HepG2 (cell line): Measurements from ENCODE around the gene PLPPR4. TPM values are rescaled to one million over a fixed set of nuclear protein-coding genes. Genes with fewer than 3 reads are reported as not detected.

Experiments used
- ATAC-seq: fragments of 200-7000 bp; cut with Tn5 transposase; 3 replicates; pipeline ENCODE4 v1.9.1; 2020; ENCODE audit warnings: mild to moderate bottlenecking, moderate library complexity
- BruUV-seq: library from RNA; stranded (reverse); fragments of 400-500 nt; replicated peaks from 2 replicates; lab custom pipeline; 2021; lab: Mats Ljungman, UMichigan
- CTCF ChIA-PET: fragments of 300-600 bp; formaldehyde crosslinking; extraction: SDS; loops from one replicate; lab custom pipeline; 2021; ENCODE audit warnings: low total read pairs, inconsistent platforms, low intra/inter-chr PET ratio; lab: Yijun Ruan, JAX
- POLR2A ChIA-PET: fragments of 350-600 bp; sonication (Branson Sonifier 250); formaldehyde crosslinking; loops from one replicate; lab custom pipeline; 2020; ENCODE audit warnings: antibody characterized with exemption, inconsistent platforms; lab: Yijun Ruan, JAX
- DNase-seq: peaks from one replicate; pipeline ENCODE4 v3.0.0-alpha.2; 2015; ENCODE audit warnings: low spot score
- FAIRE-seq: peaks from 3 replicates; lab custom pipeline; 2011; peaks lifted over from hg19 to GRCh38; lab: Jason Lieb, UNC
- H2AFZ ChIP-seq: one replicate; pipeline ENCODE4 v1.6.1; 2011; ENCODE audit warnings: low read length, inconsistent platforms
- H3K27ac ChIP-seq: fragments of 300-600 bp; 3 replicates; pipeline ENCODE4 v1.8.0; 2011; ENCODE audit warnings: mixed run types, mild to moderate bottlenecking, mixed read lengths, low read length, inconsistent platforms; ENCODE audit not compliant: insufficient read depth; ENCODE audit errors: extremely low read length
- H3K27me3 ChIP-seq, 2 experiments: fragments of 200-600 bp in 1 of 2; 2 replicates in 1 of 2; 3 replicates in 1 of 2; pipeline versions ENCODE4 v1.6.0 to v1.8.0; 2011; ENCODE audit warnings: low read length in 2 of 2, mild to moderate bottlenecking in 2 of 2, moderate library complexity in 2 of 2, inconsistent platforms in 1 of 2; ENCODE audit not compliant: insufficient read depth in 2 of 2, control insufficient read depth in 1 of 2
- H3K36me3 ChIP-seq, 2 experiments: fragments of 200-600 bp in 1 of 2; replicated peaks in 1 of 2; 2 replicates in 1 of 2; 3 replicates in 1 of 2; pipeline versions ENCODE4 v1.5.1 to v1.8.0; 2011; ENCODE audit warnings: low read length in 2 of 2, inconsistent platforms in 1 of 2; ENCODE audit not compliant: insufficient read depth in 2 of 2, control insufficient read depth in 1 of 2
- H3K4me1 ChIP-seq: 2 replicates; pipeline ENCODE4 v1.5.1; 2012; ENCODE audit warnings: low read length, inconsistent platforms; ENCODE audit not compliant: insufficient read depth
- H3K4me2 ChIP-seq: 2 replicates; pipeline ENCODE4 v1.6.0; 2011; ENCODE audit warnings: low read depth, low read length, inconsistent platforms
- H3K4me3 ChIP-seq, 3 experiments: fragments of 200-600 bp in 1 of 3; sonication (generic), shearing (Covaris generic) in 1 of 3; replicated peaks in 1 of 3; 2 replicates each; pipeline ENCODE4 v1.5.1; 2011 to 2016; ENCODE audit warnings: low read length in 3 of 3, inconsistent platforms in 2 of 3, low read depth in 2 of 3, mild to moderate bottlenecking in 2 of 3, control low read depth in 1 of 3, mixed read lengths in 1 of 3; ENCODE audit not compliant: insufficient read depth in 1 of 3
- H3K79me2 ChIP-seq: one replicate; pipeline ENCODE4 v1.6.1; 2011; ENCODE audit warnings: low read length, inconsistent platforms; ENCODE audit not compliant: insufficient read depth
- H3K9ac ChIP-seq: 2 replicates; pipeline ENCODE4 v1.6.0; 2011; ENCODE audit warnings: mild to moderate bottlenecking, low read depth, low read length, inconsistent platforms; ENCODE audit not compliant: insufficient read depth
- H3K9me3 ChIP-seq: 2 replicates; pipeline ENCODE4 v1.5.1; 2012; ENCODE audit warnings: mild to moderate bottlenecking, low read length
- H4K20me1 ChIP-seq: 2 replicates; pipeline ENCODE4 v1.6.0; 2011; ENCODE audit warnings: inconsistent platforms, mild to moderate bottlenecking, low read length, moderate library complexity; ENCODE audit not compliant: insufficient read depth
- HIVEP1 ChIP-seq: sonication (generic); formaldehyde crosslinking; IDR thresholded peaks from 2 replicates; pipeline ENCODE4 v1.4.0; 2020; ENCODE audit warnings: mild to moderate bottlenecking, missing genetic modification reagents
- NFIC ChIP-seq: IDR thresholded peaks from 2 replicates; pipeline ENCODE4 v1.6.1; 2012; ENCODE audit warnings: mild to moderate bottlenecking, low read length, inconsistent platforms
- PHF20 ChIP-seq: sonication (generic); formaldehyde crosslinking; IDR thresholded peaks from 2 replicates; pipeline ENCODE4 v1.5.0; 2020; ENCODE audit warnings: mild to moderate bottlenecking, missing genetic modification reagents
- POLR2A ChIP-seq, 2 experiments: IDR thresholded peaks; 2 replicates each; pipeline ENCODE4 v1.6.1; 2011; ENCODE audit warnings: low read depth in 2 of 2, low read length in 2 of 2, mild to moderate bottlenecking in 1 of 2, moderate library complexity in 1 of 2; ENCODE audit not compliant: insufficient read depth in 1 of 2
- SMARCE1 ChIP-seq: fragments of 450-650 bp; IDR thresholded peaks from 2 replicates; pipeline ENCODE4 v1.6.1; 2017; ENCODE audit warnings: borderline replicate concordance
- ZBTB3 ChIP-seq: sonication (generic); formaldehyde crosslinking; IDR thresholded peaks from 2 replicates; pipeline ENCODE4 v1.4.0; 2020; ENCODE audit warnings: low read depth, mild to moderate bottlenecking, moderate library complexity, missing genetic modification reagents, borderline replicate concordance
- ZNF207 ChIP-seq: fragments of 450-650 bp; IDR thresholded peaks from 2 replicates; pipeline ENCODE4 v1.6.1; 2016; ENCODE audit warnings: antibody characterized with exemption, borderline replicate concordance
- ZNF431 ChIP-seq: sonication (generic); formaldehyde crosslinking; IDR thresholded peaks from 2 replicates; pipeline ENCODE4 v1.9.0; 2022; ENCODE audit warnings: missing genetic modification reagents, low read depth, mild to moderate bottlenecking, borderline replicate concordance
- WGBS: methylation state at CpG from one replicate; pipeline ENCODE4 v1.1.6; 2017; ENCODE audit warnings: low lambda C conversion rate; 5-methylcytosine and 5-hydroxymethylcytosine counted together
- in situ Hi-C: cut with HindIII; loops from 2 replicates; pipeline ENCODE4 v1.10.0; 2017; ENCODE audit warnings: low pct_unique_long_range_greater_than_20kb; ENCODE audit not compliant: extremely low pct_ligation_motif_present
- intact Hi-C: fragments of 100-400 bp; cut with micrococcal nuclease; formaldehyde crosslinking; loops from one replicate; pipeline ENCODE4 v1.10.0; 2022; ENCODE audit not compliant: unreplicated experiment
- polyA plus RNA-seq, 8 experiments: library from polyadenylated mRNA; depleted of rRNA in 3 of 8; stranded (reverse) in 7 of 8; unstranded in 1 of 8; fragments of >200 nt; fragmentation: Illumina TruSeq in 4 of 8; extraction: Trizol in 4 of 8; gene quantifications; 2 replicates each; pipeline versions ENCODE4 v1.2.1 to v1.2.3, GENCODE V29; 2011 to 2016; ENCODE audit warnings: low read depth in 4 of 8, missing spikeins in 1 of 8, mixed read lengths in 1 of 8; ENCODE audit not compliant: insufficient read depth in 1 of 8
- total RNA-seq, 5 experiments: library from RNA; depleted of rRNA; stranded (reverse); fragments of >200 nt; fragmentation: Illumina TruSeq; extraction: Trizol; gene quantifications; 2 replicates each; pipeline ENCODE4 v1.2.3, GENCODE V29; 2016; ENCODE audit warnings: low read depth in 1 of 5
- TF ChIP-seq, protein P1 (sequence below): sonication (generic); formaldehyde crosslinking; IDR thresholded peaks from 2 replicates; pipeline ENCODE4 v1.4.0; 2020; ENCODE audit warnings: mild to moderate bottlenecking, missing genetic modification reagents, borderline replicate concordance
- TF ChIP-seq, protein P2 (sequence below): IDR thresholded peaks from 2 replicates; pipeline ENCODE4 v1.6.1; 2012; ENCODE audit warnings: inconsistent platforms
- TF ChIP-seq, protein P3 (sequence below): IDR thresholded peaks from 2 replicates; pipeline ENCODE4 v1.6.1; 2016; ENCODE audit warnings: missing genetic modification reagents, missing compliant biosample characterization

PLPPR4 gene
- total and polyA plus RNA-seq, 2 of the 13 experiments (the other 11 are each of a cell fraction or from before 2014, with no cell fraction given): not detected

DNA sequence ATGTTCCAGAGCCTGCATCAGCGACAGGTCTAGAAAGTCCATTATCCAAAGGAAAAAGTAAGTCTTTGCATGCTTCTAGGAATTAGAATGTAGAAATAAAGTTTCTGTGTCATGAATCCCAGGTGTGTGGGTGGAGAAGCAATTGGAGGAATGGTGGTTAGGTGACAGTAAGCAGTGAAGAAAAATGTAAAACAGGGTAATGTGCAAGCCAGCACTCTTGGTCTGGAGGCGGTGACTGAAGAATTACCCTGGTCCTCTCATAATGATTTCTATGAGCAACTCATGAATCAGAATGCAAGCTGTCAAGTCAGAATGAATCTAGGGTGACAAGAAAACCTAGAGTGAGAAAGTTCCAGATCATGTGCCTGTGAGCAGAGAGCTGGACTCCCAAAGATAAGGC lies 33.6 kb downstream of the PLPPR4 start (continued):
- no peak for TF ChIP-seq NFIC
- no peak for TF ChIP-seq ZNF431 (CRISPR knock-in tag)
- no peak for TF ChIP-seq ZBTB3
- TF ChIP-seq POLR2A (IDR thresholded peaks at IDR 0.05; ENCODE audit: insufficient read depth in 1 of 2, low read depth in 2 of 2, low read length in 2 of 2): no peak
- TF ChIP-seq, protein P1, sequence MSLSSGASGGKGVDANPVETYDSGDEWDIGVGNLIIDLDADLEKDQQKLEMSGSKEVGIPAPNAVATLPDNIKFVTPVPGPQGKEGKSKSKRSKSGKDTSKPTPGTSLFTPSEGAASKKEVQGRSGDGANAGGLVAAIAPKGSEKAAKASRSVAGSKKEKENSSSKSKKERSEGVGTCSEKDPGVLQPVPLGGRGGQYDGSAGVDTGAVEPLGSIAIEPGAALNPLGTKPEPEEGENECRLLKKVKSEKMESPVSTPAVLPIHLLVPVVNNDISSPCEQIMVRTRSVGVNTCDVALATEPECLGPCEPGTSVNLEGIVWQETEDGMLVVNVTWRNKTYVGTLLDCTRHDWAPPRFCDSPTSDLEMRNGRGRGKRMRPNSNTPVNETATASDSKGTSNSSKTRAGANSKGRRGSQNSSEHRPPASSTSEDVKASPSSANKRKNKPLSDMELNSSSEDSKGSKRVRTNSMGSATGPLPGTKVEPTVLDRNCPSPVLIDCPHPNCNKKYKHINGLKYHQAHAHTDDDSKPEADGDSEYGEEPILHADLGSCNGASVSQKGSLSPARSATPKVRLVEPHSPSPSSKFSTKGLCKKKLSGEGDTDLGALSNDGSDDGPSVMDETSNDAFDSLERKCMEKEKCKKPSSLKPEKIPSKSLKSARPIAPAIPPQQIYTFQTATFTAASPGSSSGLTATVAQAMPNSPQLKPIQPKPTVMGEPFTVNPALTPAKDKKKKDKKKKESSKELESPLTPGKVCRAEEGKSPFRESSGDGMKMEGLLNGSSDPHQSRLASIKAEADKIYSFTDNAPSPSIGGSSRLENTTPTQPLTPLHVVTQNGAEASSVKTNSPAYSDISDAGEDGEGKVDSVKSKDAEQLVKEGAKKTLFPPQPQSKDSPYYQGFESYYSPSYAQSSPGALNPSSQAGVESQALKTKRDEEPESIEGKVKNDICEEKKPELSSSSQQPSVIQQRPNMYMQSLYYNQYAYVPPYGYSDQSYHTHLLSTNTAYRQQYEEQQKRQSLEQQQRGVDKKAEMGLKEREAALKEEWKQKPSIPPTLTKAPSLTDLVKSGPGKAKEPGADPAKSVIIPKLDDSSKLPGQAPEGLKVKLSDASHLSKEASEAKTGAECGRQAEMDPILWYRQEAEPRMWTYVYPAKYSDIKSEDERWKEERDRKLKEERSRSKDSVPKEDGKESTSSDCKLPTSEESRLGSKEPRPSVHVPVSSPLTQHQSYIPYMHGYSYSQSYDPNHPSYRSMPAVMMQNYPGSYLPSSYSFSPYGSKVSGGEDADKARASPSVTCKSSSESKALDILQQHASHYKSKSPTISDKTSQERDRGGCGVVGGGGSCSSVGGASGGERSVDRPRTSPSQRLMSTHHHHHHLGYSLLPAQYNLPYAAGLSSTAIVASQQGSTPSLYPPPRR (CRISPR knock-in tag): no peak
- TF ChIP-seq HIVEP1 (CRISPR knock-in tag): no peak
- TF ChIP-seq SMARCE1: no peak
- TF ChIP-seq PHF20 (CRISPR knock-in tag): no peak
- TF ChIP-seq, all 625 proteins: peak for 0

DNA sequence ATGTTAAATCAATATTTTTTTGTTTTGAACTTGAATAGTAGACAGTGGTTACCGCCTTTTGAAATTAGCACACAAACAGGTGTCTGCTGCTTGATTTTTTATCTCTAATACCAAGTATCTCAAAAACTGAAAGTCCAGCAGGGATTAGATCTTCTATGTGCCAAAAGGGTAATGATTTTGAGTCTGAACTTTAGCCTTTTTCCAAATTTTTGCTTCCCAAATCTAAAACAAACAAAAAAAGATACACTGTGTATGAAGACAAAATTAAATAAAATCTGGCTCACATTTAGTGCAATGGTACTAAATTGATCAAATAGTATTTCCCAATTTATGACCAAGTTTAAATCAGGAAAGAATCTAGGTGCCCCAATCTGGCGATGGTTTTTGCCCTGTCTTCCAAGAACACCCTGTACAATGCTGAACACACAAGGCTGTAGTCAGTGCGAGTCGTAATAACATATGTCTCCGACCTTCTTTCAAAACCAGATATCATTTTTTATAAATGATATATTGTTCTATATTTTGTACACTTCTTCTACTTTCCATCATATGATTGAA lies 40.5 kb downstream of the PLPPR4 start:
- Histone ChIP-seq H3K79me2 (no peaks in the 10 kb centered on the region), H3K4me2 (no peak overlapping the region), H3K9ac (no peak overlapping the region), H3K4me1 (no peaks in the 10 kb centered on the region), H3K9me3 (no peaks in the 10 kb centered on the region), H3K36me3 (no peaks in the 10 kb centered on the region), H3K27me3 (no peaks in the 10 kb centered on the region), H2AFZ (no peak overlapping the region), H4K20me1 (no peaks in the 10 kb centered on the region), H3K4me3 (no peak overlapping the region), H3K27ac (no peak overlapping the region)
- DNase-seq (no peak), FAIRE-seq (no peak), ATAC-seq (no peak)
- TF ChIP-seq ZNF207: no peak
- TF ChIP-seq, protein P2, sequence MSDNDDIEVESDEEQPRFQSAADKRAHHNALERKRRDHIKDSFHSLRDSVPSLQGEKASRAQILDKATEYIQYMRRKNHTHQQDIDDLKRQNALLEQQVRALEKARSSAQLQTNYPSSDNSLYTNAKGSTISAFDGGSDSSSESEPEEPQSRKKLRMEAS: no peak
- TF ChIP-seq, protein P3, sequence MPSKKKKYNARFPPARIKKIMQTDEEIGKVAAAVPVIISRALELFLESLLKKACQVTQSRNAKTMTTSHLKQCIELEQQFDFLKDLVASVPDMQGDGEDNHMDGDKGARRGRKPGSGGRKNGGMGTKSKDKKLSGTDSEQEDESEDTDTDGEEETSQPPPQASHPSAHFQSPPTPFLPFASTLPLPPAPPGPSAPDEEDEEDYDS: no peak
- intact Hi-C loops: no loop called here
- WGBS: 38% methylated on average over 5 of the region's 5 CpGs
- ChIA-PET POLR2A (no interaction called here), CTCF (no interaction called here)
- no TSS peak for BruUV-seq
- in situ Hi-C loops: no loop called here
